NCI-H1694 treated with DMSO at 0.1 percent for 48 hours (cell line): Measurements from ENCODE around the gene GARIN5A.
"Not testable (repeated sequence)": the region's sequence is repeated elsewhere in the genome, so short reads cannot be mapped to it uniquely, and the experiment has no call there.

Experiments
- DNase-seq: peaks from one replicate; lab custom pipeline; 2025; lab: John Stamatoyannopoulos, UW

GARIN5A gene

DNA sequence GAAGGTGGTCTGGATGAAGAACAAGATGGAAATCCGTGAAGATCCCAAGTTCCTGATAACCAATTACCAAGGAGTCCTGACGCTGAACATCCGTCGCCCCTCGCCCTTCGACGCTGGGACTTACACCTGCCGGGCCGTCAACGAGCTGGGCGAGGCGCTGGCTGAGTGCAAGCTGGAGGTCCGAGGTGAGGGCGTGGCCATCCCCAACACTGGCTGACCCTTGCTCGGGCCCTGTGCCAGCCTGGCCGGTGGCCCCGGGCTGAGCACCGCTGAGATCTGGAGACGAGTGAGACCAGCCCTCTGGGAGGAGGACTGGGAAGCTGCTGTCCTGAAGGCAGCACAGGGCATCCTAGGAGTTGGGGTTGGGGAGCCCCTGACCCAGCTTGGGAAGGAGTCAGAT lies 12.3 kb downstream of the GARIN5A start:
- no peak for DNase-seq

DNA sequence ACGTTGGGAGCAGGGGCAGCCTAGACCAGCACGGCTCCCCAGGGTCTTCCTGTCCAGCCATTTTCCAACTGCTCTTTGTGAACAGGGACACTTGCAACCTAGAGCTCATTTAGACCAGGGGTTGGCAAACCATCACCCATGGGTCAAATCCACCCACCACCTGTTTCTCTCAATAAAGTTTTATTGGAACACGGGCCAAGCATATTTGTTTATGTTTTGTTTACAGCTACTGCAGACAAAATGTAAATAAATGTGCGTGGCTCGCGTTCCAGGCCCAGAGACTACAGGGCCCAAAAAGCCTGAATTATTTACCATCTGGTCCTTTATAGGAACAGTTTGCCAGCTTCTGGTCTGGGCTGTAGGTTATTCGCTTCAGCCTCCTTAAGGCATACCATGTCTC lies 13.7 kb downstream of the GARIN5A start:
- DNase-seq = no peak

DNA sequence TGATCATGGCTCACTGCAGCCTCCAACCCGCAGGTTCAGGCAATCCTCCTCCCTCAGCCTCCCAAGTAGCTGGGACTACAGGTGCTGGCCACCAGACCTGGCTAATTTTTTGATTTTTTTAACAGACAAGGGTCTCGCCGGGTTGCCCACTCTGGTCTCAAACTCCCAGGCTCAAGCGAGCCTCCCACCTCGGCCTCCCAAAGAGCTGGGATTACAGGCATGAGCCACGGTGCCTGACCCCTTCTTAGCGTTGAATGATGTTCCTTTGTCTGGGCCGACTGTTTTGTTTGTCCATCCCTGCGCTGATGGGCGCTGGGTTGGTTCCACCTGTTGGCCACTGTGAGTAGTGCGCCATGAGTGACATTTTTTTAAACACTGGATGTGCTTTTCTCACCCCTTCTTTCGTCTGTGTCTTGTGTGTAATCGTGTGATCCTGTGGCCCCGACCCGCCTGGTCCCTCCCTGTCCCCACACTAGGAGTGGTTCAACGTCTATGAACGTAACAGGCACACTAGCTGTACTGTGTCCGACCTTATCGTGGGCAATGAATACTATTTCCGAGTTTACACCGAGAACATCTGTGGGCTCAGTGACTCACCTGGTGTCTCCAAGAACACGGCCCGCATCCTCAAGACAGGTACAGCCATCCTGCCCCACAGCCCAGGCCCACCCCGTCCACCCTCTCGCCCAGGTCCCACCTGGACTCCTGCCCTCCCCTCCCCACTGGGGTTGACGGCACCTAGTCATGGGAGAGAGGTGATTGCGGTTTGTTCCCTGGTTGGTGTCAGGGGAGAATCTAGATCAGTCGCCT lies 15.4 kb downstream of the GARIN5A start:
- peak; percentile 36 for DNase-seq

DNA sequence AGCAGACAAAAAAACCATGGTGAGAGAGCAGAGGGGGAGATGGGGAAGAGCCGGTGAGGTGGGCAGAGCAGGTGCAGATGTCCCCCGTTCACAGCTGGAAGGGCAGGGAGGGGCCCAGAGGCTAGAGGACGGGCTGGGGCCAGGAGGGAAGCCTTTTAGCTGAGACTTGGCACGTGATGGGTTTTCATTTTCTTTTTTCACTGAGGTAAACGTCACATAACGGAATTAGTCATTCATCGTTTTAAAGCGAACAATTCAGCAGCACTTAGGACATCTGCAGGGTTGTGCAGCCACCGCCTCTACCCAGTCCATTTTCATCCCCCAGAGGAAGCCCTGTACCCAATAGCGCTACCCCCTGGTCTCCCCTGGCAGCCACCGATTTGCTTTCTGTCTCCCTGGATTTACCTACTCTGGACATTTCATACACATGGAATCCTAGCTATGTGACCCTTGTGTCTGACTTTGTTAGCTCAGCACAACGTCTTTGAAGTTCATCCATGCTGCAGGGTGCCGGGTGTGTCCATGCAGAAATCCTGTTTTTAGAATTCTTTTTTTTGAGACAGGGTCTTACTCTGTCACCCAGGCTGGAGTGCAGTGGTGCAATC lies 16.4 kb downstream of the GARIN5A start:
- no peak for DNase-seq

DNA sequence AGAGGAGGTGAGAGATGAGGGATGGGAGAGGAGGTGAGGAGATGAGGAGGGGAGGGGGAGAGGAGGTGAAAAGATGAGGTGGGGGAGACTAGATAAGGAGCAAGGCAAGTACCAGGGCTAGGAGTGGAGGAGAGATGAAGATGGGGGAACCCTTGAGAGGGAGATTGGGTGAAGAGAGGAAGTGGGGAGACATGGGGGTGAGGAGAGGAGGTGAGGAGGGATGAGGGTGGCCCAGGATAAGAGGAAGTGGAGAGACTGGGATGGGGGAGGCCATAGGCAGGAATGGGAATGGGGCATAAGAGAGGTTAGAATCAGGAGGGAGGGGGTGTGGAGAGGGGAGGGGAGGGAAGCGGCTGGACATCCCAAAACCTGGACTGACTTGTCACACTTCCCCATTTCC lies 17.0 kb downstream of the GARIN5A start:
- no peak for DNase-seq

DNA sequence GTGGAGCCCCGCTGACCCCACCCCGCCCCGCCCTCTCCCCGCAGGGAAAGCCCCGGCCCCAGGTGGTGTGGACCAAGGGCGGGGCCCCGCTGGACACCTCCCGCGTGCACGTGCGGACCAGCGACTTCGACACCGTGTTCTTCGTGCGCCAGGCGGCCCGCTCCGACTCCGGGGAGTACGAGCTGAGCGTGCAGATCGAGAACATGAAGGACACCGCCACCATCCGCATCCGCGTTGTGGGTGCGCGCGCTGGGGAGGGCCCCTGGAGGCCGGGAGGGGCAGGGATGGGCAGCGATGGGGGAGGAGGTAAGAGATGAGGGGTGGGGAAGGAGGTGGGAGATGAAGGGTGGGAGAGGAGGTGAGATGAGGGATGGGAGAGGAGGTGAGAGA lies 17.6 kb downstream of the GARIN5A start:
- no peak for DNase-seq

DNA sequence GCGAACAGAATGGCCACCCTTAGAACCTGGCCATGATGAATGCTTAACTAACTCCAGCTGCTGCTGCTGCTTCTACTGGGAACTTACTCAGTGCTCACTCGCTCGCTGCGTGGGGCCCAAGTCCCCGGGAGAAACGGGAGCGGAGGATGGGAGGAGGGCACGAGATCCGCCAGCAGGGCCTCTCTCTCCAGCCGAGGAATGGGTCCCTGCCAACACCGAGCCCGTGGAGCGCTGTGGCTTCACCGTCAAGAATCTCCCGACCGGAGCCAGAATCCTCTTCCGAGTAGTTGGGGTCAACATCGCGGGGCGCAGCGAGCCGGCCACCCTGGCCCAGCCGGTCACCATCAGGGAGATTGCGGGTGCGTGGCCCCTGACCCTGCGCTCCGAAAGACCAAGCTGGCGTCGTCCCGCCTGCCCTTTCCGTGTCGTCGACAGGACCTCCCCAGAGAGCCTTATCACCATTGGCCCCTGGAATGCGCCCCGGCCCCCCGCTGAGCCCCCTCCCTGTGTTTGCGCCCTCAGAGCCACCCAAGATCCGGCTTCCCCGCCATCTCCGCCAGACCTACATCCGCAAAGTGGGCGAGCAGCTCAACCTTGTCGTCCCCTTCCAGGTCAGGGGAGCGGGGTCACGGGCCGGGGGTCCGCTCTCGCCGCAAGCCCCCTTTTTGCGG lies 18.1 kb downstream of the GARIN5A start:
- DNase-seq = no peak

DNA sequence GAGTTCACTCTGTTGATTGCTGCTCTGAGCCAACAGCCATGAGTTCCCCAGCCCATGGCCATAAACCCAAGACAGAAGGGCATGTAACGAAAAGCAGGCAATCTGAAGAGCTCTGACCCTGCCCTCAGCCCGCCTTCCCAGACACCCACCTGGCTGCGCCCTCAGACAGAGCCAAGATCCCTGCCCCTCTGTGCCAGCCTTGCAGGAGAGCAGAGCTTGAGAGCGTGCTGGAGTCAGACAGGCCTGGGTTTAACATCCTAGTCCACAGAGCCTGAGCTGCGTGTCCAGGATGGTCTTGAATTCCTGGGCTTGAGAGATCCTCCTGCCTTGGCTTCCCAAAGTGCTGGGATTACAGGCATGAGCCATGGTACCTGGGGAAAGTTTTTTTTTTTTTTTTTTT lies 19.3 kb downstream of the GARIN5A start:
- DNase-seq = no peak

DNA sequence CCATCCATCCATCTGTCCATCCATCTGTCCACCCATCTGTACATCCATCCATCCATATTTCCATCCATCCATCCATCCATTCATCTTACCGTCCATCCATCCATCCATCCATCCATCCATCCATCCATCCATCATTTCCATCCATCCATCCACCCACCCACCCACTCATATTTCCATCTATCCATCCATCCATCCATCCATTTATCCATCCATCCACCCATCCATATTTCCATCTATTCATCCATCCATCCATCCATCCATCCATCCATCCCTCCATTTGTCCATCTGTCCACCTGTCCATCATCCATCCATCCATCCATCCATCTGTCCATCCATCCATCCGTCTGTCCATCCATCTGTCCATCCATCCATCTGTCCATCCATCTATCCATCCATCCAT lies 20.7 kb downstream of the GARIN5A start:
- no peak for DNase-seq

DNA sequence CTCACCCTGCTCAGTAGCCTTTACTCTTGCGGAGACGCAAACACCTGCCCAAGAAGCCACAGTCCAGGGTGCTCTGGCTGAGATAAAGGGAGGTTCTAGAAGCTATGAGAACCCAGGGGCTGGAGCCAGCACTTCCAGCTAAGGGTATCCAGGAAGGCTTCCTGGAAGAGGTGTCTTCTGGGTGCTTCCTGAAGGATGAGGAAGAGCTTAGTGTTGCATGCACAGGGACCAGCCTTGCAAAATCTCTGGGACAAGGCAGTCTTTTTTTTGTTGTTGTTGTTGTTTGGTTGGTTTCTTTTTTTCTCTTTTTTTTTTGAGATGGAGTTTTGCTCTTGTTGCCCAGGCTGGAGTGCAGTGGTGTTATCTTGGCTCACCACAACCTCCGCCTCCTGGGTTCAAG lies 23.4 kb downstream of the GARIN5A start:
- DNase-seq = no peak

DNA sequence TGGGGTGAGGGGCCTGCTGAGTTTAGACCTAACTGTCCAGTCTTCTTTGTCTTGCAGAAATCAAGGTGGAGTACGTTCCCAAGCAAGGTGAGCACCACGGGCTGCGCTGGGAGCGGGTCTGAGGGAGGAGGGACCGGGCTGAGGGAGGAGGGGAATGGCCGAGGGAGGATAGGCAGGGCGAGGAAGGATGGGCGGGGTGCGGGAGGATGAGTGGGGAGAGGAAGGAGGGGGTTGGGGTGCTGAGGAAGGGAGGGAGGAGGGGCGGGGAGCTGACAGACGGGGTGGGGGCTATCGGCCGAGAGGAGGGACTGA lies 25.5 kb downstream of the GARIN5A start:
- DNase-seq = no peak

DNA sequence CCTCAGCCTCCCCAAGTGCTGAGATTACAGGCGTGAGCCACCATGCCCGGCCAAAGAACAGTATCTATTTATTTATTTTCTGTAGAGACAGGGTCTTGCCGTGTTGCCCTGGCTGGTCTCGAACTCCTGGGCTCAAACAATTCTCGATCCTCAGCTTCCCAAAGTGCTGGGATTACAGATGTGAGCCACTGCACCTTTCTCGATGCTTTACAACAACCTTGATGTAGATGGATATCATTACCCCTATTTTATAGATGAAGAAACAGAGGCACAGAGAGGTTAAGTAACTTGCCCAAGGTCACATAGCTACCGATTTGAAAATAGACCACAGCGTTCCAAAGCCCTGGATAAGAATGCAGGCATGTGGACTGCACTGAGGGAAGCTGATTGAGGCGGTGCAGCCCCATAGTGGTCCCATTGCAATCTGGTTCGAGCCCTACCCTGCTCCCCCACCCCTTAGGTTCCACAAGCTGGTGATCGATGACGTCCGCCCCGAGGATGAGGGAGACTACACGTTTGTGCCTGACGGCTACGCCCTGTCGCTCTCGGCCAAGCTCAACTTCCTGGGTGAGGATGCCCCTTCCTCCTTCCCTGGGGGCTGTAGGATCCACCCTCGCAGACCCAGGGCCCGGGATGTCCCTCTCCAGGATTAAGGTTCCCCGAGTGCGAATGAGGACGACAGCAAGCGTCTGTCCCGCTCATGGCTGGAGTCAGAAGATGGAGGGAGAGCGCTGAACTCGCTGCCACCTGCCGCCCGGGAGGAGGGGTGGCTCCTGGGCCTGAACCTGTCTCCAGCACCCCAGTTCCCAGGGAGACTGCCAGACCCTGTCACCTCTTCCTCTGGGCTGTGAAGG lies 26.1 kb downstream of the GARIN5A start:
- DNase-seq = no peak

DNA sequence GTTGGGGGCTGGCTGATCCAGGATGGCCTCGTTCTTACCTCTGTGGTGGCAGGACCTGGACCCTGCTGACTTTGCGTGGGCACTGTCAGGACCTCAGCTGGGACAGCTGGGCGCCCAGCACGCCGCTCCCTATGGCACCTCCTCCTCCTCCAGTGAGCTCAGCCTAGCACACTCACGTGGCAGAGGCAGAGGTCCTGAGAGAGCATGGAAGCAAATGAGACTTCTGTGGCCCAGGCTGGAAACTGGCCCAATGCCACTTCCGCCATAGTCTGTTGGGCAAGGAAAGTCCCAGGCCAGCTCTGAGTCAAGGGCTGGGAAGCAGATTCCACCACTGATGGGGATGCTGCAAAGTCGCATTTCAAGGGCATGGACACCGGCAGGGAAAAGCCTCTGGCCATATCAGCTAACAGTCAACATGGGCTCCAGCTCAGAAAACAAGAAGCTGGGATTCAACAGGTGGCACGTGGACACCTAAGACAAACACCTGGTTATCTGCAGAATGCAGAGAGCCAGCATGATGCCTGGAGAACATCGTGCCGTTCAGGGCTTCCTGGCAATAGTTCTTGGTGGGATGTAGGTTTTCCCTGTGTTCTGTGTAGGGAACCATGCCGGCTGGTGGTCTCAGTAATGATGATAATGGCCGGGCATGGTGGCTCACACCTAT lies 27.3 kb downstream of the GARIN5A start:
- DNase-seq = no peak

DNA sequence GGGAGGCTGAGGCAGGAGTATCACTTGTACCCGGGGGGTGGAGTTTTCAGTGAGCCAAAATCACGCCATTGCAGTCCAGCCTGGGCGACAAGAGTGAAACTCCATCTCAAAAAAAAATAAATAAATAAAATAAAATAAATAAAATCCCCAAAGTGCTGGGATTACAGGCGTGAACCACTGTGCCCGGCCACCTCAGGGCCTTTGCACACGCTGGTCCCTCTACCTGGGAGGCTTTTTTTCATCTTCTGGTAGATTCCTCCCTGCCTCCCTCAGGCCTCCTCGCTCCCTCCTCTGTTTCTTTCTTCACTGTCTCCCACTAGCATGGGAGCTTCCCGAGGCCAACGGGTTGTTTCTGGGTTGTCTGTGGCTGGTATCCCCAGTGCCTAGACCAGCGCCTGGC lies 28.9 kb downstream of the GARIN5A start:
- DNase-seq = no peak

DNA sequence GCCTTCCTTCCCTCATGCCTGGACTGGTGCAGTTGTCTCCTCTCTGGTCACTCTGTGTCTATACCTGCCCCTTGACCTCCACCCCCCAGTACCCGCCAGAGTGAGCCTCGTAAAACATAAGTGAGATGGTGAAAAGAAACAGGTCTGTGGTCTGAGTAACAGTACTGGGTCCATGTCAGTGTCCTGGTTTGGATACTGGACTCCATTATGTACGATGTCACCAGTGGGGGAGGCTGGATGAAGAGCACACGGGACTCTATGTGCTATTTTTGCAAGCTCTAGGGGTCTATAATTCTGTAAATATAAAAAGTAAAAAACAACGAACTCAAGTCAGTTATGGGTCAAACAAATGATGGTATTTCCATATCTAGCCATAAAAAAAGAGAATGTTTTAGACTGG lies 29.6 kb downstream of the GARIN5A start:
- no peak for DNase-seq

DNA sequence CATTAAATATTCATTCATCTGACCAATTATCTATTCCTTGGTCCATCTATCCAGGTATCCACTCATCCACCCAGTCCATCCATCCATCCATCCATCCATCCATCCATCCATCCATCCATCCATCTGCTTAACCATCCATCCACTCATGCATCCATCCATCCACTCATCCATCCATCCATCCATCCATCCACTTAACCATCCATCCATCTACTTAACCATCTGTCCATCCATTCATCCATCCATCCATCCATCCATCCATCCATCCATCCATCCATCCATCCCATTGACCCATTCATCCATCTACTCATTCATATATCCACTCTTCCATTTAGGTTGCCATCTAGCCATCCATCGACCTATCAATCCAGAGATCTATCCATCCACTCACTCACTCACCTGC lies 32.6 kb downstream of the GARIN5A start:
- DNase-seq = no peak

DNA sequence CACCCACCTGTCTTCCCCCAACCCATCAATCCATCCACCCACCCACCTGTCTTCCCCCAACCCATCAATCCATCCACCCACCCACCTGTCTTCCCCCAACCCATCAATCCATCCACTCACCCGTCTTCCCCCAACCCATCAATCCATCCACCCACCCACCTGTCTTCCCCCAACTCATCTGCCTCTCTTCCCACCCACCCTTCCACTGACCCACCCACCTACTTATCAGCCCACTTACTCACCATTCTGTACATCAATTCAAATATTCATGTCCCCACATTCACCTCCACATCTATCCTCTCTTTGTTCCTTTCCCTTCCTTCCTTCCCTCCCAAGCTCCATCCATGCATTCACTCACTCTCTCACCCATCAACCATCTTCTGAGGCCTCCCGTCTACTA lies 37.5 kb downstream of the GARIN5A start:
- not testable (repeated sequence) for DNase-seq

DNA sequence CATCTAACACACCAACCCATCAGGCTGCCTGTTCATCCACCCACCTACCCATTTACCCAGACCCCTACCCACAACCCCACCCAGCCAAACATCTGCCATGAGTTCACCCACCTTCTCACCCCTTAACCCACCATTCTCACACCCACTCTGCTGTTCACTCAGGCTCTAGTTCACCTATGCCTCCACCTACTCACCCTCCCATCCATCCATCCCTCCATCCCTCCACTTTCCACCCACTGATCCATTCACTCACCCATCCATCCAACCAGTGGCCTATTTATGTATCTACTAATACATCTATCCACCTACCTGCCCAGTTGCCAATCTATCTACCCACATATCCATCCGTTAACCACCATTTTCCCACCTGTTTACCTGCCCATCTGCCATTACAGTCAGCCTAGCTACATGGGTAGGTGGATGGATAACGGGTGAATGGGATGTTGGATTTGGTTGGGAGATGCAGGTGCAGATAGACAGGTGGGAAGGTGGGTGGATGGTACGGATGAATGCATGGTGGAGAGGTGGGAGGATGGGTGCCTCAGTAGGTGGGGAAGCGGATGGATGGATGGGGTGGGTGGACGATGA lies 38.7 kb downstream of the GARIN5A start:
- DNase-seq = no peak

DNA sequence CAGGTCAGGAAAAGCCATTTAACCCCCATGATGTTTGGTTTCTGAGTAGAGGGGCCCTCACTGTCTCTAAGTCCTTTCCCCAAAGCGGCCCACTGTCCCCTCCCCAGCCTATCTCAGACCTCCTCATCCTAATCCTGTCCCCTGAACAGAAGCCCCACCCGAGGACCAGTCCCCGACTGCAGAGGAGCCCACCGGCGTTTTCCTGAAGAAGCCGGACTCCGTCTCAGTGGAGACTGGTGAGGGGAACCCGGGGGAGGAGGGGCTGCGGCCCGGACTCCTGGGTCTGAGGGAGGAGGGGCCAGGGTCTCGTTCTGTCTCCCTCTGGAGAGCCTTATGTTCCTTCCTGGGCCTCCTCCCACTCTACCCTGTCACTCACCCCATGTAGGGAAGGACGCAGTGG lies 41.0 kb downstream of the GARIN5A start:
- DNase-seq = no peak

DNA sequence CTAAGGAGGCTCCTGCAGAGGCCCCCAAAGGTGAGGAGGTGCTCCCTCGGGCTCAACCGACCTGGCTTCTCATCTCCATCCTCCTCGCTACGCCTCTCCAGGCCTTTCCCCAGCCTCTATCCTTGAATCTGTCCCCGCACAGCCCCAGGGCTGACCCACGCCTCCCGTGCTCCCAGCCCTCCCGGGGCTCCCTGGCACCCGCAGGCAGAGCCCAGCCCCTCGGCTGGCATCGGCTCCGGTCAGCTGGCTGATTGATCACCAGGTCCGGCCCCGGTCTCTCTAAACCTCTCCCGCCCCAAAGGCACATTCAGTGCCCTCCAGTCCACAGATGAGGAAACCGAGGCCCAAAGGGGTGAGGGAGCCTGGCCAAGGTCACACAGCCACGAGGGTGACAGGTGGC lies 41.4 kb downstream of the GARIN5A start:
- no peak for DNase-seq

DNA sequence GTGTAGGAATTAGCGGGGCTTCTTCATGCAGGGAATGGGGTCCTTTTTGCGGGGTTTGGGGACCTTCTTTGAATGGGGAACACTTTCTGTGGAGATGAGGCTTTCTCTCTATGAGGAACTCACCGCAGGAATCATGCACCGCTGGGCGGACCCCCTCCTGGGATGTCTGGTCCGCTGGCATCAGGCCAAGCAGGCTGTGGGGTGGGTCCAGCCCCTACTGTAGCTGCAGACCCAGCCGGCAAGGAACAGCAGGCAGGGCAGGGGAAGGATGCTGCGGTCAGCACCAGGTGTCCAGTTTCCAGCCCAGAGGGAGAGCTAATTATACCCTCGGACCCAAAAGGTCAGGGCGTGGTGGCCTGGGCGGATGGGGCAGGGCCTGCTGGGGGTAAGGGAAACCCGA lies 42.1 kb downstream of the GARIN5A start:
- no peak for DNase-seq
